GM20000 (cell line): ENCODE results near the gene SEMA3C.

ENCODE experiments used
- DNase-seq: peaks from one replicate; pipeline ENCODE4 v3.0.0; 2012; ENCODE audit warnings: low spot score
- TF ChIP-seq, protein P1 (sequence below): IDR thresholded peaks from 2 replicates; pipeline ENCODE4 v1.5.1; 2012; ENCODE audit warnings: mild to moderate bottlenecking, control low read depth; ENCODE audit errors: extremely low read depth, missing control alignments

Gene SEMA3C

DNA sequence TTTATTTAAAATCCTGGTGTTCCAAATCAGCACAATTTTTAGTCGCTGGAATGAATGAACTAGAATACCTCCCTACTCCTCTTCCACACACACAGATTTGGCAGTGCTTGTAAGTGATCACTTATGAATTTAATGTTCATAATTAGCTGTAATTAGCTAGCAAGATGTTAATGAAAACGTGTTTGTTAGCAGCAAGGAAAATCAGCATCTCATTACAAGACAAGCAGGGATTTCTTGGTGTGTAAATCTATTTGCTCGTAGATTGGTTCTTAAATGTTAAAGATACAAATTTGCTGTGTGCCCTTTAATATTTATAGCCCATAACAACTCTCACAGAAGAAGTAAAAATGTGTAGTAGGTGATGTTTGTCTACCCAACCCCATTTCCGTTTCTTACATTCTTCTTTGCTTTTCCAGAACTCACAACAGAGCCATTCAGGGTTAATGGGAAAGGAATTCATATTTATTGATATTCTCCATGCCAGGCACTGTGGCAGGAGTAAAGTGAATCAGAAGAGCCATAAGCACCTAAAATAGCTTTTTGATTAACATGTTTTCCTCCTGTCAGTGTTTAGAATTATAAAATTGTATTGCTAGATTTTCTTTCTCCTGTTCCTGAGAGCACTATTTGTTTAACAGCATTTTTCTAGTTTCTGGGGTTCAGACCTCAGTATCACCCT lies 49.6 kb downstream of the SEMA3C start:
- no peak for DNase-seq
- TF ChIP-seq, protein P1, sequence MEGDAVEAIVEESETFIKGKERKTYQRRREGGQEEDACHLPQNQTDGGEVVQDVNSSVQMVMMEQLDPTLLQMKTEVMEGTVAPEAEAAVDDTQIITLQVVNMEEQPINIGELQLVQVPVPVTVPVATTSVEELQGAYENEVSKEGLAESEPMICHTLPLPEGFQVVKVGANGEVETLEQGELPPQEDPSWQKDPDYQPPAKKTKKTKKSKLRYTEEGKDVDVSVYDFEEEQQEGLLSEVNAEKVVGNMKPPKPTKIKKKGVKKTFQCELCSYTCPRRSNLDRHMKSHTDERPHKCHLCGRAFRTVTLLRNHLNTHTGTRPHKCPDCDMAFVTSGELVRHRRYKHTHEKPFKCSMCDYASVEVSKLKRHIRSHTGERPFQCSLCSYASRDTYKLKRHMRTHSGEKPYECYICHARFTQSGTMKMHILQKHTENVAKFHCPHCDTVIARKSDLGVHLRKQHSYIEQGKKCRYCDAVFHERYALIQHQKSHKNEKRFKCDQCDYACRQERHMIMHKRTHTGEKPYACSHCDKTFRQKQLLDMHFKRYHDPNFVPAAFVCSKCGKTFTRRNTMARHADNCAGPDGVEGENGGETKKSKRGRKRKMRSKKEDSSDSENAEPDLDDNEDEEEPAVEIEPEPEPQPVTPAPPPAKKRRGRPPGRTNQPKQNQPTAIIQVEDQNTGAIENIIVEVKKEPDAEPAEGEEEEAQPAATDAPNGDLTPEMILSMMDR: no peak

DNA sequence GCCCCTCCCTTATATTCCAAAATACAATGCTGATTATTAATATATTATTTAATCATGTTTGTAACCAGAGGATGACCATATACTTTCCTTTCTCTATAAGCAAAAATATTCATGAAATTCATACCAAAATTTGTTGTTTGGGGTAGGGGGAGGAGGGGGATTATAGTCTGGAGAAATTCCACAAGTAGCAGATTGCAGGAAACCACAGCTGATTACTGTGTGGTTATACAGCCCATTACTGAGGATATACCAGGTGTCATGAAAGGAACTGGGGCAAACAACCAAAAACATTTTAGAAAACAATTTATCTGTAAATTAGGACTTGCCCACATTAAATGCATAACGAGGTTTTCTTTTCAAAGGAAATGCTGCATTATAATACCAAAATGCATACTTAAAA lies 50.3 kb downstream of the SEMA3C start:
- TF ChIP-seq, protein P1: no peak

DNA sequence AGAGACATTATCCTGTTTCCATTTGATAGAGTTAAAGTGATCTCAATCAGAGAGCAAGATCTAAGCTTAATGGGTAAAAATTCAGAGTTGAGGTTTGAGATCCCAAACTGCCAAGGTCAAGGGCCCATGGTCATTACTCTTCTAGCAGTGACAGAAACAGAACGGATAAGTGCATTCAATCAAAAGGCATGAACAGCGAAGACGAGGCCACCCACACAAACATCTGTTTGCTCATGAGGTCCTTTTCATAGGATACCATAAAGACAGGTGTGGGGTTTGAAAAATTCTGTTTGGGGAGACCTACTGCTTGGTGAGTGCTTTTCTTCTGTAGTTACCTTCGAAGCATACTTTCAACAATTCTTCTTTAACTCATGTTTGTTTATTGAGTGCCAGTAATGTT lies 58.3 kb downstream of the SEMA3C start:
- TF ChIP-seq, protein P1: no peak
- DNase-seq: no peak

More for the DNA sequence above, 50.3 kb downstream of the SEMA3C start:
- DNase-seq: no peak

DNA sequence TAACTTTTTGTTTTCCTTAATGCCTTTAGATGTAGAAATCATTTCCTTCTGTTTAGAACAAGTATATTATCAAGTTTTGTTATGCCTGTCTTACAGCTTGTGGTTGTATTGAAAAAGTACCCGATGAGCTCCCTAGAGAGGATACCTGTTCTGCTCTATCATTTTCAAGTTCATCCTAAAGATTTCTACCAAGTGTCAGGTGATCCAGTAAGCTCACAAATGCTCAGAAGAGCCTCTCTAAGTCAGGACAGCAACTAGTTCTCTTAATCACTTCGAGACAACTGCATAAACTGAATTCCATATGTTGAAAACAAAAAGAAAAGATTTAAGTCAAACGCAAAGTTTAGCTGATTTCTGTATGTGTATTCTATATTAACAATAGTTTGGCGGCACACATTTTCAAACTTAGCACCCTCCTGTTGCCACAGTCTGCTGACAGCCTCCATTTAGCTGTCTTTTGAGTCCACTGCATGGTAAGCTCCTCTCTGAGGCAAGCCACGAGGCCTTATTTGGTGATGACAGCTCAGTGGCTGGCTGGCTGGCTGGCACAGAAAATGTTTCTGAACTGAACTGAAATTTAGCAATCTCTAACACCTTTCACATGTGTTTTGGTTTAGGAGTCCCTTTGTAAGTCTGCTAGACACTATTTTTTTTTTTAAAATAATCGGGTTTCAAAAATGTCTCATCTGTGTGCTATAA lies 59.4 kb downstream of the SEMA3C start:
- TF ChIP-seq, protein P1: no peak
- DNase-seq: no peak

DNA sequence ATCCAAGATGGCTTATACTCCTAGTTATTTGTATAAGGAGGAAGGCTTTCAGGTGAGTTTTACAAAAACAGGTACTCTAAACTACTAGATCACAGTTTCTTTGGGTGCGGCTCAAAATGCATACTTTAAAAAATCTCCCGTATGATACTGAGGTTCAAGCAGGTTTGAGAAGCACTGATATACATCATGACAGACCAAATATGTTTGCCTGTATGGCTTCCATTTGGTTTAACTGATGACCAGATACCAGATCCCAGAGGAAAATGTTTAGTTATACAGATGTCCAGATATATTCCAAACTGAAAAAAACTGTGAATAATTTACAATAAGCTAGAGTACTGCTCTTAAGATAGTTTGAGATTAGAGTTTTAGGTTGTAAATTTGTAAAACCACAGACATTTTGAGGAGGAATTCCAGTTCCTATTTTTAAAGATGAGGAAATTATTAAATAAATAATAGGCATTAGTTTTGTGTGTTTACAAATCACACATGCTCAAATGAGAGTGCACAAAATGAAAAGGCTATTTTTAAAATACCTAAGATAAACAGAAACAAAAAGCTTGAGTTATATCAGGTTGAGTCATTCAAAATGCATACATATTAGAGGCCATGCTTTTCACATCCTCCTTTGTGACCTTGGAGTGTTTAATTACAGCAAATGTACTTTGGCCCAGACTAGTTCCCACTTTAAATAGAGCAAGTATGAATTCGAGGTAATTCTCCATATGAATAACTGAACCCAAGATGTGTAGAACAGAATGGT lies 60.5 kb downstream of the SEMA3C start:
- peak; percentile 7 for DNase-seq
- TF ChIP-seq, protein P1: no peak

DNA sequence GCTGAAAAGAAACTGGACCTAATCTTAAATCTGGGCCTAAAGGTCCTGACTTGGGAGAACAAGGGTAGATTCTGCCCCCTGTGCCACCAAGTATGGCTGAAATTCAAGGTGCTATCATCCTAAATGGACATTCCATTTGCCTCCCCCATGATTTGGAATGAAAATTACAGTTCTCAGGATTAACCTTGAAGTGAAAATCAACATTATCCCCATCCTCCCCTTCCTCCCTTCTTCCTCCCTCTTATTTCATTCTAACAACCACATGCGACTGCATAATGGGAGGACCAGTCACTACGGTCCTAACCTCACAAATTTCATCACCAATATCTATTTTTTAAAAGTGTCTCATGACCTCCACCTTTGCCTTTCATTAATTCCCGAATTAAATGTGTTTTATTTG lies 62.1 kb downstream of the SEMA3C start:
- no peak for DNase-seq
- TF ChIP-seq, protein P1: no peak
